Trophoblast cell (in vitro differentiated cells and primary cell): Measurements from ENCODE around the gene SCEL. TPM values are rescaled to one million over a fixed set of nuclear protein-coding genes. Genes with fewer than 3 reads are reported as not detected.

Experiments used
- DNase-seq, 2 donors: peaks; one replicate each; pipeline ENCODE4 v3.0.0-alpha.2; 2016
- H2AFZ ChIP-seq: 2 replicates; pipeline ENCODE4 v1.6.1; 2013; ENCODE audit warnings: low read length, moderate library complexity, mild to moderate bottlenecking; ENCODE audit not compliant: insufficient read depth, poor library complexity
- H2AK5ac ChIP-seq: 2 replicates; pipeline ENCODE4 v1.6.1; 2013; ENCODE audit warnings: mild to moderate bottlenecking, low read length
- H2BK120ac ChIP-seq: 2 replicates; pipeline ENCODE4 v1.6.1; 2013; ENCODE audit warnings: low read length, mild to moderate bottlenecking, moderate library complexity; ENCODE audit not compliant: insufficient read depth, poor library complexity
- H2BK12ac ChIP-seq: 2 replicates; pipeline ENCODE4 v1.6.1; 2013; ENCODE audit warnings: mild to moderate bottlenecking, low read length, moderate library complexity
- H2BK5ac ChIP-seq: 2 replicates; pipeline ENCODE4 v1.6.1; 2013; ENCODE audit warnings: low read length, low read depth, moderate library complexity, mild to moderate bottlenecking; ENCODE audit not compliant: poor library complexity
- H3K14ac ChIP-seq: 2 replicates; pipeline ENCODE4 v1.6.1; 2013; ENCODE audit warnings: mild to moderate bottlenecking, low read length
- H3K18ac ChIP-seq: 2 replicates; pipeline ENCODE4 v1.6.1; 2013; ENCODE audit warnings: mild to moderate bottlenecking, low read length
- H3K23ac ChIP-seq: 2 replicates; pipeline ENCODE4 v1.6.1; 2013; ENCODE audit warnings: low read length
- H3K27ac ChIP-seq: 2 replicates; pipeline ENCODE4 v1.5.1; 2013; ENCODE audit warnings: low read depth, mild to moderate bottlenecking, inconsistent platforms, low read length, moderate library complexity
- H3K27me3 ChIP-seq: 2 replicates; pipeline ENCODE4 v1.6.1; 2013; ENCODE audit warnings: inconsistent platforms, mild to moderate bottlenecking, low read length, moderate library complexity; ENCODE audit not compliant: insufficient read depth
- H3K36me3 ChIP-seq, 2 experiments: 1 replicate in 1 of 2; 2 replicates in 1 of 2; pipeline ENCODE4 v1.6.1; 2013; ENCODE audit warnings: low read length in 2 of 2, mild to moderate bottlenecking in 2 of 2, moderate library complexity in 1 of 2; ENCODE audit not compliant: insufficient read depth in 2 of 2, control insufficient read depth in 1 of 2
- H3K4ac ChIP-seq: 2 replicates; pipeline ENCODE4 v1.6.1; 2013; ENCODE audit warnings: low read depth, mild to moderate bottlenecking, low read length, moderate library complexity
- H3K4me1 ChIP-seq, 2 experiments: 1 replicate in 1 of 2; 2 replicates in 1 of 2; pipeline ENCODE4 v1.6.1; 2013; ENCODE audit warnings: low read length in 2 of 2, mild to moderate bottlenecking in 2 of 2, moderate library complexity in 1 of 2; ENCODE audit not compliant: insufficient read depth in 2 of 2, control insufficient read depth in 1 of 2
- H3K4me2 ChIP-seq: 2 replicates; pipeline ENCODE4 v1.6.1; 2013; ENCODE audit warnings: inconsistent platforms, mild to moderate bottlenecking, low read length, moderate library complexity
- H3K4me3 ChIP-seq: 2 replicates; pipeline ENCODE4 v1.5.1; 2013; ENCODE audit warnings: mild to moderate bottlenecking, low read depth, low read length, inconsistent platforms
- H3K79me1 ChIP-seq: one replicate; pipeline ENCODE4 v1.6.1; 2013; ENCODE audit warnings: low read length
- H3K79me2 ChIP-seq: 2 replicates; pipeline ENCODE4 v1.6.1; 2013; ENCODE audit warnings: low read length, mild to moderate bottlenecking; ENCODE audit not compliant: control insufficient read depth, insufficient read depth, poor library complexity
- H3K9ac ChIP-seq: 2 replicates; pipeline ENCODE4 v1.6.1; 2013; ENCODE audit warnings: mild to moderate bottlenecking, low read length
- H3K9me3 ChIP-seq: 2 replicates; pipeline ENCODE4 v1.6.1; 2013; ENCODE audit warnings: low read depth, mild to moderate bottlenecking, control low read depth, inconsistent platforms, low read length; ENCODE audit not compliant: insufficient read depth
- H4K12ac ChIP-seq: 2 replicates; pipeline ENCODE4 v1.6.1; 2013; ENCODE audit warnings: low read depth, mild to moderate bottlenecking, low read length, moderate library complexity
- H4K8ac ChIP-seq: 2 replicates; pipeline ENCODE4 v1.6.1; 2013; ENCODE audit warnings: low read depth, mild to moderate bottlenecking, low read length, moderate library complexity
- H4K91ac ChIP-seq: one replicate; pipeline ENCODE4 v1.6.1; 2013; ENCODE audit warnings: low read depth, mild to moderate bottlenecking, low read length, moderate library complexity
- WGBS: extraction: QIAGEN DNeasy Blood & Tissue Kit; methylation state at CpG from one replicate; pipeline ENCODE4 v1.1.7; 2013; ENCODE audit warnings: missing lambda C conversion rate; ENCODE audit not compliant: insufficient read length, insufficient coverage; ENCODE audit errors: extremely low coverage; 5-methylcytosine and 5-hydroxymethylcytosine counted together
- polyA plus RNA-seq: library from polyadenylated mRNA; stranded (reverse); fragments of 200-250 nt; gene quantifications from 2 replicates; pipeline ENCODE4 v1.2.3, GENCODE V29; 2013

The SCEL gene
- polyA plus RNA-seq, result 0.21 TPM in 2 replicates

DNA sequence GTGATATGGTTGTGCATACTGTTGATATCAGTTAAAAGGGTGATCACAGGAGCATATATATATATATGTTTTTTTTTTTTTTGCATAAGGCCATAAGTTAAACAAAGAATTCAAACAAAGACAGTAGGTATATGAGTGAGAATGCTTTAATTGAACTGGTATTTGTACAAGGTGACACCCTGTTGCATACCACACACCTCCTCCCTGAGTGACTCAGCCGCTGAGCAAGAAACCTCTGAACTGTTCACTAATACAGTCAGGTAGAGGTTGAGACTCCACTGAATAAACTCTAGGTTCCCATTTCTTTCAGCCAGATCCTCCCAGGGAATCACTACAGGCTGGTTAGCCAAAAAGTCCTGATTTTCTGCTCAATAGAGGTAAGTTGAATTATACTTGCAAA is at the start of gene SCEL:
Gene SCEL, plus strand, starts transcription at position 259 of the 400 bp plus-strand sequence. CDS start 20,170 bp downstream, outside the sequence.
- no peak within 1 kb of the TSS for H3K14ac ChIP-seq
- no peak within 1 kb of the TSS for H2BK12ac ChIP-seq
- H2BK120ac ChIP-seq, result no peak within 1 kb of the TSS
- H4K91ac ChIP-seq, result no peak within 1 kb of the TSS
- no peak within 1 kb of the TSS for H3K4me2 ChIP-seq
- H2AK5ac ChIP-seq, result no peak within 1 kb of the TSS
- H3K9me3 ChIP-seq, result no peaks in the 10 kb centered on the region
- H2BK5ac ChIP-seq, result no peak within 1 kb of the TSS
- no peak within 1 kb of the TSS for H3K9ac ChIP-seq
- no CpG with 5 or more reads among the region's 1 CpG for WGBS
- DNase-seq, result peak in 1 of 2 donors; percentile 61
- no peaks in the 10 kb centered on the region for H3K4me1 ChIP-seq
- no peak within 1 kb of the TSS for H3K27ac ChIP-seq
- H4K12ac ChIP-seq, result no peak within 1 kb of the TSS
- no peak within 1 kb of the TSS for H2AFZ ChIP-seq
- H3K4ac ChIP-seq, result no peak within 1 kb of the TSS
- no peak within 1 kb of the TSS for H3K23ac ChIP-seq
- no peaks in the 10 kb centered on the region for H3K79me2 ChIP-seq
- no peak within 1 kb of the TSS for H3K18ac ChIP-seq
- H3K27me3 ChIP-seq, result no peaks in the 10 kb centered on the region
- H3K4me3 ChIP-seq, result no peak within 1 kb of the TSS
- H3K36me3 ChIP-seq, result no peaks in the 10 kb centered on the region
- no peaks in the 10 kb centered on the region for H3K79me1 ChIP-seq
- no peak within 1 kb of the TSS for H4K8ac ChIP-seq

DNA sequence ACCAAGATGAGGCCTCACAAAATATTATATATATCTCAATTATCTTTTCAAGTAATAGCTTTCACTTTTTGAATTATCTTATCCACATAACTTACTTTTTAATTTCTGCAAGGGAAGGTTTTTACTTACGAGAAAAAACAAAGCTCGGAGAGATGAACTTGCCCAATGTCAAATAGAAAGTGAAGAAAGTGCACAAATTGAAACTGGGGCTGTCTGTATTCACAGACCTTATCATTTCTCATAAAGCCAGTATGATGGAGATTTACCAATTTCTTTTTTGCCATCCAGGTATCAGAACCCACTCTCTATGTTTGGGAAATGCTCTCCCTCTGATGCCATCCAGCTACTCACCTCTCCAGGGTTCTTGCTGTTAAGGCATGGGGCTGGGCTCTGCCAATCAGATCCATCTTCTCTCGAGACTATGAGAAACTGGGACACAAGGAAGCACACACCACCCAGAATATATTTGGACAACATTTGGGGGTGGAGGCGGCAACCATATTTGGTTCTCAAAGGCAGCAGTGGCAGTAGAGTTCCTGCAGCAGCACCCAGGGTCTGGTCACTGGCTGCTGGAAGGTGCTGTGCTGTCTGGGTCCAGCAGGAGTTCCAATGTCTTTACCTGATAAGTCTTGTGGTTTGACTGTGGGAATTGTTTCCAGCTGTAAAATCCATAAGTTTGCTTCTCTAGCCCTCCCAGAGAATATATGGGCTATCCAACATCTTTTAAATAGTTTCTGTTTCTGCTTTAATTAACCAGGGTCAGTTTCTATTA is 45.8 kb upstream of the SCEL start:
- H3K79me1 ChIP-seq, result no peaks in the 10 kb centered on the region
- no peaks in the 10 kb centered on the region for H3K36me3 ChIP-seq
- no peak overlapping the region for H3K23ac ChIP-seq
- H2BK120ac ChIP-seq, result no peak overlapping the region
- H4K91ac ChIP-seq, result no peak overlapping the region
- no peak for DNase-seq
- no peak overlapping the region for H3K27ac ChIP-seq
- no peak overlapping the region for H2AFZ ChIP-seq
- no peak overlapping the region for H4K12ac ChIP-seq
- no peak overlapping the region for H3K4ac ChIP-seq
- no peak overlapping the region for H2BK12ac ChIP-seq
- H3K18ac ChIP-seq, result no peak overlapping the region
- H4K8ac ChIP-seq, result no peak overlapping the region
- no peaks in the 10 kb centered on the region for H3K27me3 ChIP-seq
- H3K4me2 ChIP-seq, result no peak overlapping the region
- H3K9me3 ChIP-seq, result no peaks in the 10 kb centered on the region
- no peak overlapping the region for H3K14ac ChIP-seq
- WGBS, result no CpG with 5 or more reads among the region's 4 CpGs
- no peaks in the 10 kb centered on the region for H3K79me2 ChIP-seq
- no peak overlapping the region for H3K9ac ChIP-seq
- H3K4me1 ChIP-seq, result no peaks in the 10 kb centered on the region
- H3K4me3 ChIP-seq, result no peak overlapping the region
- no peak overlapping the region for H2AK5ac ChIP-seq
- no peak overlapping the region for H2BK5ac ChIP-seq

GRCh38 chr13:77492982-77493381 is 42.5 kb upstream of the SCEL start:
- Histone ChIP-seq H3K4me3 (no peak overlapping the region), H3K14ac (no peak overlapping the region), H4K8ac (no peak overlapping the region), H3K27ac (no peak overlapping the region), H2AK5ac (no peak overlapping the region), H3K27me3 (no peaks in the 10 kb centered on the region), H4K91ac (no peak overlapping the region), H3K4ac (no peak overlapping the region), H3K4me2 (no peak overlapping the region), H3K9me3 (no peaks in the 10 kb centered on the region), H3K79me1 (no peaks in the 10 kb centered on the region), H4K12ac (no peak overlapping the region), H2AFZ (no peak overlapping the region), H3K18ac (no peak overlapping the region), H2BK5ac (no peak overlapping the region), H2BK120ac (no peak overlapping the region), H2BK12ac (no peak overlapping the region), H3K36me3 (no peaks in the 10 kb centered on the region), H3K9ac (no peak overlapping the region), H3K23ac (no peak overlapping the region), H3K4me1 (no peaks in the 10 kb centered on the region), H3K79me2 (no peaks in the 10 kb centered on the region)
- peak in 1 of 2 donors; percentile 46 for DNase-seq
- no CpG with 5 or more reads among the region's 1 CpG for WGBS

DNA sequence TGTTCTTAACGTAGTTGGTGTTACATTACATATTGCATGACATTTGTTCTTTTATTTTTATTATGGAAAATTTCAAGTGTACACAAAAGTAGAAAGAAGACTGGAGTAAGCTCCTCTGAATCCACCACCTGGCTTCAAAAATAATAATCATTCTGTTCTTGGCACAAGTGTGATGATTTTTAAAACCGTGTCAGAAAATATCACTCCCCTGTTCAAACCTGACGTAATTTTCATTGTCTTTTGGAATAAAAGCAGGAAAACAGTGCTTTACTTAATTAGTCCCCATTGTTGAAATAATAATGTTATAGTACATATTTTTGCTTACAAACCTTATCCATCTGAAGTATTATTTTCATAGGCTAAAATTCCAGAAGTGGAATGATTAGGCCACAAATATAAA is 41.3 kb upstream of the SCEL start:
- no peaks in the 10 kb centered on the region for H3K79me2 ChIP-seq
- H3K4ac ChIP-seq, result no peak overlapping the region
- H4K8ac ChIP-seq, result no peak overlapping the region
- H3K79me1 ChIP-seq, result no peaks in the 10 kb centered on the region
- no peak overlapping the region for H2AK5ac ChIP-seq
- no peaks in the 10 kb centered on the region for H3K27me3 ChIP-seq
- H3K27ac ChIP-seq, result no peak overlapping the region
- H3K4me2 ChIP-seq, result no peak overlapping the region
- no peak overlapping the region for H3K14ac ChIP-seq
- no peaks in the 10 kb centered on the region for H3K9me3 ChIP-seq
- no CpG with 5 or more reads among the region's 3 CpGs for WGBS
- H3K9ac ChIP-seq, result no peak overlapping the region
- no peak overlapping the region for H2BK5ac ChIP-seq
- no peak overlapping the region for H4K12ac ChIP-seq
- H2BK12ac ChIP-seq, result no peak overlapping the region
- H2BK120ac ChIP-seq, result no peak overlapping the region
- no peaks in the 10 kb centered on the region for H3K36me3 ChIP-seq
- no peak for DNase-seq
- H3K4me3 ChIP-seq, result no peak overlapping the region
- no peak overlapping the region for H3K23ac ChIP-seq
- H3K4me1 ChIP-seq, result no peaks in the 10 kb centered on the region
- no peak overlapping the region for H4K91ac ChIP-seq
- no peak overlapping the region for H3K18ac ChIP-seq
- no peak overlapping the region for H2AFZ ChIP-seq
